PFSK-1 (cell line): Measurements from ENCODE around the gene CAPN14.

Source experiments
- POLR2AphosphoS5 ChIP-seq: IDR thresholded peaks from 2 replicates; pipeline ENCODE4 v1.6.1; 2012; ENCODE audit warnings: low read depth, mild to moderate bottlenecking, control low read depth, low read length, moderate library complexity
- TAF1 ChIP-seq: IDR thresholded peaks from 2 replicates; pipeline ENCODE4 v1.6.1; 2012; ENCODE audit warnings: low read length, control low read depth, borderline replicate concordance; ENCODE audit not compliant: insufficient read depth

GRCh38 chr2:31207790-31208189 is 9.5 kb downstream of the CAPN14 start:
- TF ChIP-seq TAF1 (no peak), POLR2AphosphoS5 (no peak)
